Neuronal stem cell (in vitro differentiated cells): Measurements from ENCODE around the gene VAMP4. TPM values are rescaled to one million over a fixed set of nuclear protein-coding genes. Genes with fewer than 3 reads are reported as not detected.

Source experiments
- DNase-seq: peaks from one replicate; pipeline ENCODE4 v3.0.0-alpha.2; 2013; ENCODE audit warnings: low spot score
- H2AFZ ChIP-seq: one replicate; pipeline ENCODE4 v1.6.1; 2013; ENCODE audit warnings: mild to moderate bottlenecking, low read length, inconsistent platforms
- H2AK5ac ChIP-seq: 2 replicates; pipeline ENCODE4 v1.6.1; 2013; ENCODE audit warnings: low read depth, mild to moderate bottlenecking, inconsistent platforms, low read length, moderate library complexity, mixed read lengths
- H2BK120ac ChIP-seq: 2 replicates; pipeline ENCODE4 v1.6.1; 2013; ENCODE audit warnings: low read depth, mild to moderate bottlenecking, inconsistent platforms, low read length, moderate library complexity, mixed read lengths
- H2BK12ac ChIP-seq: one replicate; pipeline ENCODE4 v1.6.1; 2013; ENCODE audit warnings: low read length, inconsistent platforms
- H2BK15ac ChIP-seq: 2 replicates; pipeline ENCODE4 v1.6.1; 2013; ENCODE audit warnings: mild to moderate bottlenecking, low read length, inconsistent platforms, mixed read lengths
- H2BK5ac ChIP-seq: one replicate; pipeline ENCODE4 v1.6.1; 2013; ENCODE audit warnings: inconsistent platforms, mild to moderate bottlenecking, low read length, moderate library complexity
- H3K14ac ChIP-seq: one replicate; pipeline ENCODE4 v1.6.1; 2013; ENCODE audit warnings: low read length, inconsistent platforms
- H3K18ac ChIP-seq: 2 replicates; pipeline ENCODE4 v1.6.1; 2013; ENCODE audit warnings: low read length, inconsistent platforms
- H3K23ac ChIP-seq: 2 replicates; pipeline ENCODE4 v1.6.1; 2013; ENCODE audit warnings: low read depth, mild to moderate bottlenecking, mixed read lengths, low read length, inconsistent platforms; ENCODE audit not compliant: poor library complexity
- H3K27ac ChIP-seq: replicated peaks from 3 replicates; pipeline ENCODE4 v1.5.1; 2013; ENCODE audit warnings: low read length, inconsistent platforms
- H3K27me3 ChIP-seq, 3 experiments: 2 replicates each; pipeline ENCODE4 v1.6.1; 2013; ENCODE audit warnings: low read length in 3 of 3, mild to moderate bottlenecking in 2 of 3, inconsistent platforms in 1 of 3, low read depth in 1 of 3, mixed read lengths in 1 of 3, moderate library complexity in 1 of 3; ENCODE audit not compliant: control insufficient read depth in 3 of 3, insufficient read depth in 3 of 3
- H3K36me3 ChIP-seq, 2 donors: replicated peaks in 1 of 2; 2 replicates each; pipeline ENCODE4 v1.6.1; 2013; ENCODE audit warnings: low read length in 2 of 2; ENCODE audit not compliant: control insufficient read depth in 2 of 2, insufficient read depth in 2 of 2
- H3K4ac ChIP-seq: 2 replicates; pipeline ENCODE4 v1.6.1; 2013; ENCODE audit warnings: inconsistent platforms, mild to moderate bottlenecking, low read length, moderate library complexity
- H3K4me1 ChIP-seq, 2 donors: 1 replicate in 1 of 2; 2 replicates in 1 of 2; pipeline ENCODE4 v1.6.1; 2013; ENCODE audit warnings: low read length in 2 of 2, low read depth in 1 of 2; ENCODE audit not compliant: control insufficient read depth in 2 of 2, insufficient read depth in 1 of 2
- H3K4me2 ChIP-seq: one replicate; pipeline ENCODE4 v1.6.1; 2013; ENCODE audit warnings: mild to moderate bottlenecking, low read length, inconsistent platforms; ENCODE audit not compliant: insufficient read depth, poor library complexity, severe bottlenecking
- H3K4me3 ChIP-seq, 2 donors: 2 replicates each; pipeline ENCODE4 v1.5.1; 2013; ENCODE audit warnings: low read length in 2 of 2, mild to moderate bottlenecking in 2 of 2, inconsistent platforms in 1 of 2, moderate library complexity in 1 of 2
- H3K79me1 ChIP-seq: one replicate; pipeline ENCODE4 v1.6.1; 2013; ENCODE audit warnings: low read depth, mild to moderate bottlenecking, inconsistent platforms, low read length, moderate library complexity
- H3K9ac ChIP-seq: one replicate; pipeline ENCODE4 v1.6.1; 2013; ENCODE audit warnings: mild to moderate bottlenecking, low read depth, low read length, inconsistent platforms; ENCODE audit not compliant: poor library complexity
- H3K9me3 ChIP-seq, 2 donors: replicated peaks in 1 of 2; 2 replicates each; pipeline versions ENCODE3 to v1.6.1; 2013; ENCODE audit warnings: low read length in 2 of 2, mild to moderate bottlenecking in 2 of 2, inconsistent platforms in 1 of 2, low read depth in 1 of 2, mixed read lengths in 1 of 2, moderate library complexity in 1 of 2; ENCODE audit not compliant: control insufficient read depth in 2 of 2, insufficient read depth in 1 of 2
- H4K8ac ChIP-seq: one replicate; pipeline ENCODE4 v1.6.1; 2013; ENCODE audit warnings: low read depth, mild to moderate bottlenecking, inconsistent platforms, low read length, moderate library complexity
- H4K91ac ChIP-seq: one replicate; pipeline ENCODE4 v1.6.1; 2013; ENCODE audit warnings: low read length, low read depth, mild to moderate bottlenecking, inconsistent platforms; ENCODE audit not compliant: poor library complexity
- WGBS, 2 donors: extraction: QIAGEN DNeasy Blood & Tissue Kit; methylation state at CpG; one replicate each; pipeline ENCODE4 v1.1.7; 2013; ENCODE audit warnings: missing lambda C conversion rate in 2 of 2, mixed read lengths in 1 of 2; ENCODE audit not compliant: insufficient read length in 2 of 2, insufficient replicate concordance in 1 of 2; ENCODE audit errors: extremely low coverage in 2 of 2; 5-methylcytosine and 5-hydroxymethylcytosine counted together
- polyA plus RNA-seq, 2 experiments: library from polyadenylated mRNA; stranded (reverse); fragments of 200-250 nt; gene quantifications; one replicate each; pipeline ENCODE4 v1.2.3, GENCODE V29; 2013

VAMP4 gene
- polyA plus RNA-seq (2013, experiment 1 of 2) = 8.8 TPM
- 9.3 TPM for polyA plus RNA-seq (2013, experiment 2 of 2)

- Histone ChIP-seq H2BK15ac (no peak within 1 kb of the TSS), H3K27me3 (no peaks in the 10 kb centered on the region), H3K4ac (no peak within 1 kb of the TSS), H3K79me1 (no peaks in the 10 kb centered on the region), H2BK120ac (no peak within 1 kb of the TSS), H4K91ac (peak within 1 kb of the TSS; percentile 56), H3K23ac (peak within 1 kb of the TSS; percentile 52), H2AK5ac (no peak within 1 kb of the TSS), H4K8ac (no peak within 1 kb of the TSS), H3K9ac (peak within 1 kb of the TSS; percentile 99), H3K4me2 (peak within 1 kb of the TSS; percentile 59), H3K27ac (peak within 1 kb of the TSS; percentile 94), H2BK12ac (no peak within 1 kb of the TSS), H3K18ac (peak within 1 kb of the TSS; percentile 99), H2AFZ (peak within 1 kb of the TSS; percentile 94), H3K4me3 (peak within 1 kb of the TSS; percentile 86 to 92), H3K36me3 (peaks cover 2 to 15% of the 10 kb centered on the region in 2 donors), H3K9me3 (no peaks in the 10 kb centered on the region), H3K4me1 (peaks cover 1 to 12% of the 10 kb centered on the region in 2 donors), H2BK5ac (peak within 1 kb of the TSS; percentile 46), H3K14ac (peak within 1 kb of the TSS; percentile 85)
- DNase-seq = peak; percentile 84
- no CpG with 5 or more reads among the region's 57 CpGs for WGBS, 2 donors
Measured at GRCh38 chr1:171741872-171742576, at the start of gene VAMP4. VAMP4 (minus strand) TSS chr1:171742065; CDS start chr1:171738414, 3,651 bp downstream.

- WGBS, 2 donors = no CpG with 5 or more reads among the region's 6 CpGs
- Histone ChIP-seq H3K4me1 (no peaks in the 10 kb centered on the region), H2BK5ac (no peak overlapping the region), H3K79me1 (peaks cover 2% of the 10 kb centered on the region), H3K9ac (no peak overlapping the region), H3K4me2 (no peak overlapping the region), H3K14ac (no peak overlapping the region), H2BK15ac (no peak overlapping the region), H3K18ac (no peak overlapping the region), H4K8ac (no peak overlapping the region), H3K4ac (no peak overlapping the region), H3K36me3 (peaks cover 54 to 100% of the 10 kb centered on the region in 2 donors), H3K27me3 (no peaks in the 10 kb centered on the region), H3K9me3 (no peaks in the 10 kb centered on the region), H3K23ac (no peak overlapping the region), H4K91ac (no peak overlapping the region), H2BK120ac (no peak overlapping the region), H2AFZ (no peak overlapping the region), H2AK5ac (no peak overlapping the region), H3K27ac (no peak overlapping the region), H2BK12ac (no peak overlapping the region), H3K4me3 (no peak overlapping the region)
- DNase-seq = no peak
Measured at GRCh38 chr1:171790318-171790717, 48.5 kb upstream of the VAMP4 start.

- Histone ChIP-seq H3K9ac (no peak overlapping the region), H3K9me3 (no peaks in the 10 kb centered on the region), H2BK15ac (no peak overlapping the region), H3K27me3 (no peaks in the 10 kb centered on the region), H2BK120ac (no peak overlapping the region), H3K4me2 (no peak overlapping the region), H3K14ac (no peak overlapping the region), H3K27ac (no peak overlapping the region), H3K23ac (no peak overlapping the region), H2BK5ac (no peak overlapping the region), H3K36me3 (peaks cover 58 to 100% of the 10 kb centered on the region in 2 donors), H2AK5ac (no peak overlapping the region), H3K79me1 (peaks cover 8% of the 10 kb centered on the region), H3K4ac (no peak overlapping the region), H4K8ac (no peak overlapping the region), H3K18ac (no peak overlapping the region), H3K4me3 (no peak overlapping the region), H4K91ac (no peak overlapping the region), H3K4me1 (no peaks in the 10 kb centered on the region), H2BK12ac (no peak overlapping the region), H2AFZ (no peak overlapping the region)
- no peak for DNase-seq
- no CpG with 5 or more reads among the region's 5 CpGs for WGBS, 2 donors
Measured at GRCh38 chr1:171788696-171789095, 46.8 kb upstream of the VAMP4 start.

GRCh38 chr1:171787686-171788480, 46.0 kb upstream of the VAMP4 start:
- Histone ChIP-seq H3K4ac (no peak overlapping the region), H3K36me3 (peaks cover 57 to 99% of the 10 kb centered on the region in 2 donors), H2AK5ac (no peak overlapping the region), H3K27ac (no peak overlapping the region), H3K9me3 (no peaks in the 10 kb centered on the region), H2BK120ac (no peak overlapping the region), H3K4me2 (no peak overlapping the region), H3K79me1 (peaks cover 8% of the 10 kb centered on the region), H3K18ac (no peak overlapping the region), H3K23ac (peak overlapping the region; percentile 59), H3K4me3 (peak overlapping the region in 1 of 2 donors; percentile 27), H4K8ac (no peak overlapping the region), H3K4me1 (no peaks in the 10 kb centered on the region), H3K27me3 (no peaks in the 10 kb centered on the region), H2BK12ac (no peak overlapping the region), H2BK15ac (no peak overlapping the region), H2BK5ac (no peak overlapping the region), H3K14ac (no peak overlapping the region), H2AFZ (no peak overlapping the region), H3K9ac (peak overlapping the region; percentile 50), H4K91ac (no peak overlapping the region)
- no CpG with 5 or more reads among the region's 15 CpGs for WGBS, 2 donors
- DNase-seq = no peak
